GM18505 (cell line): Measurements from ENCODE around the gene APOH.

Experiments
- ATAC-seq: cut with Tn5 transposase; IDR thresholded peaks from one replicate; pipeline ENCODE4 v1.9.1; 2021; ENCODE audit not compliant: unreplicated experiment
- POLR2A ChIP-seq: IDR thresholded peaks from 4 replicates; pipeline ENCODE4 v1.6.1; 2011; ENCODE audit warnings: borderline replicate concordance; ENCODE audit not compliant: insufficient read depth, insufficient read length; ENCODE audit errors: extremely low read depth

APOH gene

DNA sequence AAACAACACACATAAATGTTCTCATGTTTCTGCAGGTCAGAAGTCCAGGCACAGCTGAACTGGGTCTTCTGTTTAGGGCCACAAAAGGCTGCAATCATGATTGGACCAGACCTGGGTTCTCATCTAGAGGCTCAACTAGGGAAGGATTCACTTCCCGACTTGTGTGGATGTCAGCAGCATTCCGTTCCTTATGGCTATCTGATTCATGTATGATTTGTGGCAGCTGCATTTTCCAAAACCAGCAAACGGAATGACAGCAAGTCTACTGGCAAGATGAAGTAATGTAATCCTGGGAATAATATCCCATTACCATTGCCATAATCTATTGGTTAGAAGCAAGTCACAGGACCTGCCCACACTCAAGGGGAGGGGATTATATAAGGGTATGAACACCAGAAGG, 59.4 kb downstream of the APOH start:
- ATAC-seq = no peak
- no peak for TF ChIP-seq POLR2A

DNA sequence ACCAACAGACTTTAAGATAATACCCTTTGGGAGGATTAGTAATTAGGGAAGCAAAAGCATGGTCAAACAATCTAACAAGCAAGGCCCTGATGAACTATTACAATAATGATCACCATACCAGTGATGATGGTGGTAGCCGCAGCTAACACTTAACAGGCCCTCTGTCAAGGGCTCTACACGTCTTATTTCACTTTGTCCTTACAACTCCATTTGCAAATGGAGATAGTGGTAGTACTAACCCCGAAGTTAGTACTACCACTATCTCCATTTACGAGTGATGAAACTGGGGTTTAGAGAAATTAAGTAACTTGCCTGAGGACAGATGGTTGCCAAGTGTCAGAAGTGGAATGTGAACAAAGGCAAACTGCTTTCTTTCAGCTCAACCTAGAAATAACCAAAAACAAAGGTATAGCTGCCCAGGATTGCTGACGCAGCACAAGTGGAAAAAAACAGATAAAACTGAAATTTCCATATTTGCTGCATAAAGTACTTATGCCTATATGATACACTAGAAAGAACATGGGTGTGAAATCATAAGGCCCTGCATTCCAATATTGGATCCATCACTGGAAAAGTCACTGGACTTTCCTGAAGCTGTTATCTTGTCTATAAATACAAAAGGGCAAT, 61.9 kb downstream of the APOH start:
- TF ChIP-seq POLR2A = no peak
- no peak for ATAC-seq

GRCh38 chr17:66165537-66166123, 63.6 kb downstream of the APOH start:
- TF ChIP-seq POLR2A = no peak
- ATAC-seq = no peak
